ENCODE data around the gene FTL. TPM values are rescaled to one million over a fixed set of nuclear protein-coding genes. Genes with fewer than 3 reads are reported as not detected.

The FTL gene
- polyA plus RNA-seq, 1 donor from 2014 or later = 7,236 TPM

DNA sequence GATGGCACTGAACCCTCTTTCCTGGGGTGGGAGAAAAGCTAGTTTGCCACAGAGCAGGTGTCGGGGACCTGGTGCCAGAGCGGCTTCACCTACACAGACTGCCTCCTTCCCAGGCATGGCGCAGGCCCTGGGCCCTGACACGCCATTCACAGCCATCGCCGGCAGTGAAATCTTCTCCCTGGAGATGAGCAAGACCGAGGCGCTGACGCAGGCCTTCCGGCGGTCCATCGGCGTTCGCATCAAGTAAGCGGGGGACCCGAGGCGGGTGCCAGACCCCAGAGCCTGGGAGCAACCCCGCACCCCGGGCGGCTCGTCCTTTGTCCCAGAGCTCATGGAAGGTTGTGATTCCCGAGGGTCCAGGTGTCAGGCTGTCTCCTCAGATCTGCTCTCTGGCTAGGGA lies 41.8 kb downstream of the FTL start:
- Mint-ChIP-seq H3K4me3 (no peak overlapping the region), H3K4me1 (peaks cover 0 to 2% (median 0%) of the 10 kb centered on the region in 3 donors), H3K27ac (no peak overlapping the region), H3K36me3 (no peaks in the 10 kb centered on the region), H3K9me3 (no peaks in the 10 kb centered on the region), H3K27me3 (no peaks in the 10 kb centered on the region)

DNA sequence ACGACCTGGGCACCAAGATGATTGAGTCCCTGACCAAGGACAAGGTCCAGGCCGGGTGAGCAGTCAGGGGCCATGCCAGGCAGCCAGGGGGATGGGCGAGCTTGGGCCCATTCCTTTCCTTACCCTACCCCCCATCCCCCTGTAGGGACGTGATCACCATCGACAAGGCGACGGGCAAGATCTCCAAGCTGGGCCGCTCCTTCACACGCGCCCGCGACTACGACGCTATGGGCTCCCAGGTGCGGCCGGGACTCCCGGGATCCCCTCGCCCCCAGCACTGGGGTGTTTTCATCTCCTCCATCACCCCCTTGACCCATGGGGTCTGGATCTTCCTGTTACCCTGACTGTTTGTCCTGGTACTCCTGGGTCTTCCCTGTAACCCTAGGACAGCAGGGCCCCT lies 44.7 kb downstream of the FTL start:
- Mint-ChIP-seq H3K27me3 (no peaks in the 10 kb centered on the region), H3K36me3 (no peaks in the 10 kb centered on the region)

DNA sequence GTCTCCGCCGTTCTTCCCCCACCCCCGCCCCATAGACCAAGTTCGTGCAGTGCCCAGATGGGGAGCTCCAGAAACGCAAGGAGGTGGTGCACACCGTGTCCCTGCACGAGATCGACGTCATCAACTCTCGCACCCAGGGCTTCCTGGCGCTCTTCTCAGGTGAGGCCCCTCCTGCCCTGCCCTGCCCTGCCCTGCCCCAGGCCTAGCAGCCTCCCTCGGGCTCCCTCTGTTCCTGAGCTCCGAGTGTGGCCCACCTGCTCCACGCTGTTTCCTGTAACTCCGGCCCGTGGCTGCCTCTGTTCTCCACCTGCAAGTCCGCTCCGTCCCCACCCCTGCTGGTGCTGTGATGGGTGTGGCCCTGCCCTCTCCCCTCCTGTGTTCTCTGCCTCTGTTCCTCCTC lies 45.3 kb downstream of the FTL start:
- Mint-ChIP-seq H3K4me1 (no peaks in the 10 kb centered on the region), H3K27me3 (no peaks in the 10 kb centered on the region), H3K4me3 (no peak overlapping the region), H3K27ac (peak overlapping the region in 1 of 3 donors; percentile 10), H3K36me3 (no peaks in the 10 kb centered on the region), H3K9me3 (no peaks in the 10 kb centered on the region)

More for the DNA sequence above, 44.7 kb downstream of the FTL start:
- Mint-ChIP-seq H3K4me3 (no peak overlapping the region), H3K9me3 (no peaks in the 10 kb centered on the region), H3K27ac (no peak overlapping the region), H3K4me1 (no peaks in the 10 kb centered on the region)

DNA sequence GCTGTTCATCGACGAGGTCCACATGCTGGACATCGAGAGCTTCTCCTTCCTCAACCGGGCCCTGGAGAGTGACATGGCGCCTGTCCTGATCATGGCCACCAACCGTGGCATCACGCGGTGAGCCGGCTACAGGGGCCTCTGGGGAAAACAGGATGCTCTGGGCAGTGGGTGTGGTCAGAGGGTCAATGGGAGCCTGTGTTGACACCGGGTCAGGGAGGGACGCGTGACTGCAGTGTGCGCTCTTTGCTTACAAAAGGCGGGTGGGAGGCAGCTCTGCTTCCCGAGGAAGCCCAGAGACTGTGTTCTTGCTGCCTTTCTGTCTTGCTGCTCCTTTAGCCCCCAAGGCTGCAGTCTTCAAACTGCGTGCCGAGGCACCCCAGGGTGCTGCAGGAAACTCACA lies 46.1 kb downstream of the FTL start:
- Mint-ChIP-seq H3K4me3 (no peak overlapping the region), H3K27ac (peak overlapping the region in 1 of 3 donors; percentile 31), H3K9me3 (no peaks in the 10 kb centered on the region), H3K36me3 (no peaks in the 10 kb centered on the region), H3K27me3 (no peaks in the 10 kb centered on the region), H3K4me1 (no peaks in the 10 kb centered on the region)

DNA sequence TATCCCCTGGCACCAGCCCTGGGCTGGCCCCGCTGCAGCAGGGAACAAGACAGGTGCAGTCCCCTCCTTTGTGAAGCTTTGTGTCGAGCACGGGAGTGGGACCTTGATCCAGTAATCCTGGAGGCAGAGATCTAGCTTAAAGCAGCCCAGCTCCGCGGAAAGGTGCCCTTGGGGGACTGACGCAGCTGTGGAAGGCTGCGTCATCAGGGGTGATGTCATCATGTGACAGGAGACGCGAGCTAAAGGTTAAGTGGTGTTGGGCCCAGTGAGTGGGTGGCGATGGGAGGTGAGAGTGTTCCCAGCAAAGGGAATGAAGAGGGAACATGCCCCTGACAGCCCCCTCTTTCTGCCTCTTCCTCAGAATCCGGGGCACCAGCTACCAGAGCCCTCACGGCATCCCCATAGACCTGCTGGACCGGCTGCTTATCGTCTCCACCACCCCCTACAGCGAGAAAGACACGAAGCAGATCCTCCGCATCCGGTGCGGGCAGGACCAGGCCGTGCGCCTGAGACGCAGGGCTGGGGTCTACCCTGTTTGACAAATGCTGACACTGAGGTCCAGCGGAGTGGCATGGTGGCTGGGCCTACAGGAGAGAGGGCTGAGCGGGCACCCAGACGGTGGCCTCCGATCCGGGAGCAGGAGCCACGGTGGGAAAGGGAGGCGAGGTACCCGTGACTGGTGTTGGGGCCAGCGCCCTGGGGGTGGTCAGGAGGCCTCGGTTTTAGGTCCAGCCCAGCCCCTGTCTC lies 49.2 kb downstream of the FTL start:
- no peaks in the 10 kb centered on the region for H3K9me3 Mint-ChIP-seq
- H3K36me3 Mint-ChIP-seq = peaks cover 1% of the 10 kb centered on the region
- peaks cover 4% of the 10 kb centered on the region in 3 donors for H3K4me1 Mint-ChIP-seq
- no peak overlapping the region for H3K27ac Mint-ChIP-seq
- peaks cover 3% of the 10 kb centered on the region for H3K27me3 Mint-ChIP-seq
- H3K4me3 Mint-ChIP-seq = peak overlapping the region in 2 of 4 donors; percentile 72 to 73

DNA sequence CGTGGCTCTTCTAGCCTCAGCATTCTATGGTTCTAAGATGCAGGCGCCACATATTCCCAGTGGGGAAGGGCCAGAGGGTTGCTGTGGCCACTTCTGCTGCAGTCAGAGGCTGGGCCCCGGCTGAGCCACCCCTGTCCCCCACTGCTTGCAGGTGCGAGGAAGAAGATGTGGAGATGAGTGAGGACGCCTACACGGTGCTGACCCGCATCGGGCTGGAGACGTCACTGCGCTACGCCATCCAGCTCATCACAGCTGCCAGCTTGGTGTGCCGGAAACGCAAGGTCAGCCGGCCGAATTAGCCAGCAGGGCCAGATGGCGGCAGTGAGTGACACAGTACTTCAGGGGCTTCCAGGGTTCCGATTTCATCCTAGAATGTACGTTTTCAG lies 49.8 kb downstream of the FTL start:
- peaks cover 4 to 9% (median 6%) of the 10 kb centered on the region in 3 donors for H3K4me1 Mint-ChIP-seq
- peaks cover 1% of the 10 kb centered on the region for H3K36me3 Mint-ChIP-seq
- H3K27me3 Mint-ChIP-seq = peaks cover 3% of the 10 kb centered on the region
- no peak overlapping the region for H3K27ac Mint-ChIP-seq
- H3K9me3 Mint-ChIP-seq = no peaks in the 10 kb centered on the region
- peak overlapping the region in 1 of 4 donors; percentile 68 for H3K4me3 Mint-ChIP-seq

DNA sequence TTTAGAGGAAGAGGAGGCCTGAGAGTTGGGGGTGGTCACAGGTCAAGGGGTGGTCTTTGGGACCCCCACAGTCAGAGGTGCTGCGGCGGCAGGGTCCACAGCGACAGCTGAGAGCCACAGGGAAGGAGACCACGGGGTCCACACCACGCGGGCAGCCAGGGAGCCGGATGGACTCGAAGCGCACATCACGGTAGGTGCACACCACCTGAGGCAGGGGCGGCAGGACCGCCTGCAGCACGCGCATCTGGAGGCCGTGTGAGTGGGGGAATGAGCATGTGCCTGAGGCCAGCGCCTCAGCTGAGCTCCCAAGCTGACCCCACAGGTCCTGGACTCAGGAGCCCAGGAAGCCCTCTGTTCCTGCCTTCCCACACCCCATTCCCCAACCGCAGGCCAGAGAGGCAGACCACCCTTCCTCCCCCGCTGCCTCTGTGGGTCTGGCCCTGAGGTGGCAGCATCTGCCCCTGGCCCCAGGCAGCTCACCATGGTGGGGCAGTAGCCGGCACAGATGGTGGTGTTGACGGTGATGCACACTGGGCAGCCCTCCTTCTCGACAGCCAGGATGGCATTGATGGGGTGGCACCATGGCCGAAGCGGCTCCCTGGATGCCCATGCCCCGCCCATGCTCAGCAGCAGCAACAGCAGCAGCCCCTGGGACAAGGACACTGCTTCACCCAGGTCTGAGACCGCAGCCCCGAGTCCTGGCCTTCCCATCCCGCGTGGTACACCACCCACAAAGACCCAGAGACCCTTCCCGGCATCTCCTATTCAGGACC lies 51.1 kb downstream of the FTL start:
- H3K4me1 Mint-ChIP-seq = peaks cover 10 to 17% (median 14%) of the 10 kb centered on the region in 3 donors
- peaks cover 1% of the 10 kb centered on the region for H3K36me3 Mint-ChIP-seq
- no peaks in the 10 kb centered on the region for H3K9me3 Mint-ChIP-seq
- peak overlapping the region in 2 of 4 donors; percentile 9 to 68 for H3K4me3 Mint-ChIP-seq
- peaks cover 5% of the 10 kb centered on the region for H3K27me3 Mint-ChIP-seq
- no peak overlapping the region for H3K27ac Mint-ChIP-seq

Other genes starting within 250 kb of the FTL start
- gene MAMSTR, start 245.6 kb upstream of the FTL start, polyA plus RNA-seq = 0.45 TPM
- 0.26 TPM for gene RASIP1, start 224.7 kb upstream of the FTL start, polyA plus RNA-seq
- gene IZUMO1, start 218.4 kb upstream of the FTL start, polyA plus RNA-seq = not detected
- not detected for gene FUT1, start 212.7 kb upstream of the FTL start, polyA plus RNA-seq
- not detected for gene FGF21, start 209.8 kb upstream of the FTL start, polyA plus RNA-seq
- gene BCAT2, start 154.3 kb upstream of the FTL start, polyA plus RNA-seq = 31.8 TPM
- 1.2 TPM for gene HSD17B14, start 128.8 kb upstream of the FTL start, polyA plus RNA-seq
- 3.2 TPM for gene PLEKHA4, start 96.7 kb upstream of the FTL start, polyA plus RNA-seq
- gene PPP1R15A, start 92.9 kb upstream of the FTL start, polyA plus RNA-seq = 558 TPM
- not detected for gene TULP2, start 66.6 kb upstream of the FTL start, polyA plus RNA-seq
- gene NUCB1, start 65.0 kb upstream of the FTL start, polyA plus RNA-seq = 103 TPM
- 0.39 TPM for gene DHDH, start 31.6 kb upstream of the FTL start, polyA plus RNA-seq
- 101 TPM for gene BAX, start 10.4 kb upstream of the FTL start, polyA plus RNA-seq
- gene GYS1, start 28.0 kb downstream of the FTL start, polyA plus RNA-seq = 26.4 TPM
- gene RUVBL2, start 28.6 kb downstream of the FTL start, polyA plus RNA-seq = 65.7 TPM
- 0.78 TPM for gene LHB, start 51.8 kb downstream of the FTL start, polyA plus RNA-seq
- not detected for gene CGB3, start 59.0 kb downstream of the FTL start, polyA plus RNA-seq
- gene CGB2, start 66.6 kb downstream of the FTL start, polyA plus RNA-seq = not detected
- gene CGB1, start 71.6 kb downstream of the FTL start, polyA plus RNA-seq = not detected
- gene CGB5, start 78.5 kb downstream of the FTL start, polyA plus RNA-seq = not detected
- not detected for gene CGB8, start 83.8 kb downstream of the FTL start, polyA plus RNA-seq
- gene CGB7, start 92.4 kb downstream of the FTL start, polyA plus RNA-seq = not detected
- gene NTF4, start 99.5 kb downstream of the FTL start, polyA plus RNA-seq = not detected
- not detected for gene KCNA7, start 107.4 kb downstream of the FTL start, polyA plus RNA-seq
- gene SNRNP70, start 120.1 kb downstream of the FTL start, polyA plus RNA-seq = 67.0 TPM
- 8.3 TPM for gene LIN7B, start 149.1 kb downstream of the FTL start, polyA plus RNA-seq
- 2.6 TPM for gene C19orf73, start 153.8 kb downstream of the FTL start, polyA plus RNA-seq
- gene PPFIA3, start 154.2 kb downstream of the FTL start, polyA plus RNA-seq = not detected
- not detected for gene HRC, start 190.1 kb downstream of the FTL start, polyA plus RNA-seq
- gene TRPM4, start 192.5 kb downstream of the FTL start, polyA plus RNA-seq = not detected